Common myeloid progenitor, CD34-positive (primary cell): ENCODE results near the gene IFTAP.

Source experiments
- CTCF ChIA-PET: fragments of 350-600 bp; sonication (Branson Sonifier 250); formaldehyde crosslinking; loops from one replicate; lab custom pipeline; 2021; ENCODE audit warnings: antibody characterized with exemption; lab: Charles Lee
- POLR2A ChIA-PET: fragments of 350-600 bp; sonication (Branson Sonifier 250); formaldehyde crosslinking; loops from one replicate; lab custom pipeline; 2021; ENCODE audit warnings: antibody characterized with exemption; lab: Charles Lee
- DNase-seq, 3 donors: peaks; one replicate each; pipeline versions ENCODE4 v3.0.0 to v3.0.0-alpha.2; 2013
- H3K27ac ChIP-seq, 2 experiments: 1 replicate in 1 of 2; 2 replicates in 1 of 2; pipeline ENCODE4 v1.7.0; 2013; ENCODE audit warnings: inconsistent platforms in 2 of 2, low read length in 2 of 2, mild to moderate bottlenecking in 2 of 2, low read depth in 1 of 2, moderate library complexity in 1 of 2; ENCODE audit not compliant: severe bottlenecking in 2 of 2, insufficient read depth in 1 of 2, poor library complexity in 1 of 2
- H3K27me3 ChIP-seq, 5 experiments: replicated peaks in 2 of 5; 1 replicate in 3 of 5; 2 replicates in 2 of 5; pipeline versions ENCODE4 v1.6.1 to v1.7.0; 2013; ENCODE audit warnings: low read length in 4 of 5, mild to moderate bottlenecking in 2 of 5, moderate library complexity in 2 of 5, inconsistent platforms in 1 of 5; ENCODE audit not compliant: insufficient read depth in 5 of 5, control insufficient read depth in 4 of 5
- H3K36me3 ChIP-seq, 4 experiments: 1 replicate in 2 of 4; 2 replicates in 2 of 4; pipeline versions ENCODE4 v1.6.1 to v1.7.0; 2013; ENCODE audit warnings: low read length in 3 of 4, control low read depth in 1 of 4, mild to moderate bottlenecking in 1 of 4; ENCODE audit not compliant: control insufficient read depth in 4 of 4, insufficient read depth in 4 of 4
- H3K4me1 ChIP-seq, 4 experiments: 1 replicate in 3 of 4; 2 replicates in 1 of 4; pipeline versions ENCODE4 v1.6.1 to v1.7.1; 2013; ENCODE audit warnings: low read length in 3 of 4, mild to moderate bottlenecking in 3 of 4, control low read depth in 1 of 4, inconsistent platforms in 1 of 4, moderate library complexity in 1 of 4; ENCODE audit not compliant: control insufficient read depth in 4 of 4, insufficient read depth in 4 of 4; ENCODE audit errors: control extremely low read depth in 1 of 4
- H3K4me3 ChIP-seq, 7 experiments: 1 replicate in 4 of 7; 2 replicates in 3 of 7; pipeline versions ENCODE4 v1.5.1 to v1.7.0; 2013; ENCODE audit warnings: mild to moderate bottlenecking in 7 of 7, low read length in 6 of 7, moderate library complexity in 6 of 7, inconsistent platforms in 2 of 7, low read depth in 2 of 7, control low read depth in 1 of 7; ENCODE audit not compliant: insufficient read depth in 4 of 7, control insufficient read depth in 1 of 7; ENCODE audit errors: extremely low read depth in 1 of 7
- H3K9me3 ChIP-seq, 5 experiments: 1 replicate in 4 of 5; 2 replicates in 1 of 5; pipeline versions ENCODE4 v1.6.1 to v1.7.1; 2013; ENCODE audit warnings: low read length in 4 of 5, mild to moderate bottlenecking in 2 of 5, inconsistent platforms in 1 of 5, low read depth in 1 of 5, moderate library complexity in 1 of 5; ENCODE audit not compliant: control insufficient read depth in 4 of 5, insufficient read depth in 2 of 5; ENCODE audit errors: control extremely low read depth in 1 of 5
- WGBS: methylation state at CpG from one replicate; pipeline ENCODE4 v1.1.5; 2013; ENCODE audit not compliant: insufficient coverage; 5-methylcytosine and 5-hydroxymethylcytosine counted together

IFTAP gene

GRCh38 chr11:36688571-36689291, 94.4 kb downstream of the IFTAP start:
- no peak overlapping the region for H3K4me3 ChIP-seq
- DNase-seq = no peak
- no peaks in the 10 kb centered on the region for H3K36me3 ChIP-seq
- WGBS = 88% methylated on average over 4 of the region's 7 CpGs
- peaks cover 0 to 4% (median 0%) of the 10 kb centered on the region in 4 experiments for H3K4me1 ChIP-seq
- H3K27ac ChIP-seq = no peak overlapping the region
- H3K9me3 ChIP-seq = no peaks in the 10 kb centered on the region
- peaks cover 0 to 10% (median 7%) of the 10 kb centered on the region in 5 experiments for H3K27me3 ChIP-seq
- ChIA-PET CTCF (interaction anchor here (1.5 to 2.2 kb wide), 2 partner anchors 15 to 58 kb away, joined by 4 to 11 read pairs; no protein-coding TSS in a partner anchor), POLR2A (no interaction called here)

- H3K27ac ChIP-seq = no peak overlapping the region
- POLR2A ChIA-PET = no interaction called here
- peaks cover 0 to 10% (median 7%) of the 10 kb centered on the region in 5 experiments for H3K27me3 ChIP-seq
- CTCF ChIA-PET = interaction anchor here (1.2 to 2.5 kb wide), 3 partner anchors 13 to 57 kb away, joined by 6 to 11 read pairs (median 11); no protein-coding TSS in a partner anchor
- WGBS = no CpG with 5 or more reads among the region's 4 CpGs
- no peaks in the 10 kb centered on the region for H3K9me3 ChIP-seq
- H3K4me1 ChIP-seq = peaks cover 0 to 4% (median 0%) of the 10 kb centered on the region in 4 experiments
- H3K36me3 ChIP-seq = no peaks in the 10 kb centered on the region
- H3K4me3 ChIP-seq = no peak overlapping the region
- DNase-seq = no peak
Measured at GRCh38 chr11:36689442-36689841, 95.1 kb downstream of the IFTAP start.

GRCh38 chr11:36692704-36693103, 98.4 kb downstream of the IFTAP start:
- Histone ChIP-seq H3K27me3 (peaks cover 0 to 8% (median 4%) of the 10 kb centered on the region in 5 experiments), H3K36me3 (no peaks in the 10 kb centered on the region), H3K27ac (no peak overlapping the region), H3K9me3 (no peaks in the 10 kb centered on the region), H3K4me3 (no peak overlapping the region), H3K4me1 (peaks cover 0 to 4% (median 0%) of the 10 kb centered on the region in 4 experiments)
- POLR2A ChIA-PET = no interaction called here
- DNase-seq = no peak
- WGBS = 100% methylated on average over 1 of the region's 1 CpG
- CTCF ChIA-PET = interaction anchor here (2.7 kb wide), 1 partner anchor 10 kb away, joined by 8 read pairs; no protein-coding TSS in a partner anchor

GRCh38 chr11:36693139-36693843, 99.0 kb downstream of the IFTAP start:
- Histone ChIP-seq H3K27ac (no peak overlapping the region), H3K27me3 (peaks cover 0 to 5% (median 2%) of the 10 kb centered on the region in 5 experiments), H3K9me3 (no peaks in the 10 kb centered on the region), H3K4me3 (no peak overlapping the region), H3K36me3 (no peaks in the 10 kb centered on the region), H3K4me1 (peaks cover 0 to 4% (median 0%) of the 10 kb centered on the region in 4 experiments)
- peak in 2 of 3 donors; percentile 13 to 22 for DNase-seq
- ChIA-PET CTCF (interaction anchor here (0.6 to 2.7 kb wide), 2 partner anchors 9 to 56 kb away, joined by 3 to 8 read pairs; no protein-coding TSS in a partner anchor), POLR2A (no interaction called here)
- WGBS = no CpG with 5 or more reads among the region's 1 CpG

GRCh38 chr11:36695111-36695510, 100.8 kb downstream of the IFTAP start:
- ChIA-PET CTCF (no interaction called here), POLR2A (no interaction called here)
- Histone ChIP-seq H3K27me3 (no peaks in the 10 kb centered on the region), H3K9me3 (no peaks in the 10 kb centered on the region), H3K4me3 (no peak overlapping the region), H3K4me1 (peaks cover 0 to 9% (median 0%) of the 10 kb centered on the region in 4 experiments), H3K27ac (no peak overlapping the region), H3K36me3 (no peaks in the 10 kb centered on the region)
- no peak for DNase-seq

GRCh38 chr11:36695571-36695970, 101.3 kb downstream of the IFTAP start:
- H3K27me3 ChIP-seq = no peaks in the 10 kb centered on the region
- no peaks in the 10 kb centered on the region for H3K36me3 ChIP-seq
- ChIA-PET POLR2A (no interaction called here), CTCF (no interaction called here)
- 100% methylated on average over 3 of the region's 6 CpGs for WGBS
- no peak overlapping the region for H3K27ac ChIP-seq
- peaks cover 0 to 9% (median 0%) of the 10 kb centered on the region in 4 experiments for H3K4me1 ChIP-seq
- no peak for DNase-seq
- H3K9me3 ChIP-seq = no peaks in the 10 kb centered on the region
- H3K4me3 ChIP-seq = no peak overlapping the region

- ChIA-PET CTCF (interaction anchor here (1.0 to 1.1 kb wide), 2 partner anchors 51 to 133 kb away, joined by 3 to 4 read pairs; no protein-coding TSS in a partner anchor), POLR2A (no interaction called here)
- no peak overlapping the region for H3K27ac ChIP-seq
- no peaks in the 10 kb centered on the region for H3K9me3 ChIP-seq
- WGBS = 88% methylated on average over 6 of the region's 6 CpGs
- no peak overlapping the region for H3K4me3 ChIP-seq
- H3K4me1 ChIP-seq = peaks cover 0 to 9% (median 0%) of the 10 kb centered on the region in 4 experiments
- H3K27me3 ChIP-seq = no peaks in the 10 kb centered on the region
- no peak for DNase-seq
- no peaks in the 10 kb centered on the region for H3K36me3 ChIP-seq
Measured at GRCh38 chr11:36696550-36696949, 102.2 kb downstream of the IFTAP start.
